GM19324 (cell line): ENCODE results near the gene PRR16.

Experiments used
- ATAC-seq: cut with Tn5 transposase; IDR thresholded peaks from one replicate; pipeline ENCODE4 v1.9.1; 2021; ENCODE audit warnings: mild to moderate bottlenecking, moderate library complexity; ENCODE audit not compliant: unreplicated experiment, low FRiP score

Gene PRR16

GRCh38 chr5:120555345-120555744, 91.2 kb downstream of the PRR16 start:
- no peak for ATAC-seq

GRCh38 chr5:120564013-120564412, 99.9 kb downstream of the PRR16 start:
- no peak for ATAC-seq

GRCh38 chr5:120567066-120567465, 103.0 kb downstream of the PRR16 start:
- ATAC-seq: no peak

- ATAC-seq: no peak
Observed at GRCh38 chr5:120567921-120568320, 103.8 kb downstream of the PRR16 start.

GRCh38 chr5:120568711-120569110, 104.6 kb downstream of the PRR16 start:
- no peak for ATAC-seq

- ATAC-seq: no peak
Observed at GRCh38 chr5:120576588-120576987, 112.5 kb downstream of the PRR16 start.

- no peak for ATAC-seq
Observed at GRCh38 chr5:120582635-120583034, 118.5 kb downstream of the PRR16 start.

GRCh38 chr5:120586646-120587045, 122.5 kb downstream of the PRR16 start:
- ATAC-seq: no peak

- no peak for ATAC-seq
Observed at GRCh38 chr5:120591911-120592310, 127.8 kb downstream of the PRR16 start.

- ATAC-seq: no peak
Observed at GRCh38 chr5:120599576-120599975, 135.5 kb downstream of the PRR16 start.

- ATAC-seq: no peak
Observed at GRCh38 chr5:120600639-120601038, 136.5 kb downstream of the PRR16 start.

- ATAC-seq: no peak
Observed at GRCh38 chr5:120602033-120602432, 137.9 kb downstream of the PRR16 start.

GRCh38 chr5:120604884-120605283, 140.8 kb downstream of the PRR16 start:
- no peak for ATAC-seq

GRCh38 chr5:120605325-120606079, 141.4 kb downstream of the PRR16 start:
- no peak for ATAC-seq

- no peak for ATAC-seq
Observed at GRCh38 chr5:120609570-120609969, 145.5 kb downstream of the PRR16 start.

GRCh38 chr5:120610145-120610544, 146.0 kb downstream of the PRR16 start:
- no peak for ATAC-seq

- no peak for ATAC-seq
Observed at GRCh38 chr5:120613729-120614128, 149.6 kb downstream of the PRR16 start.

- ATAC-seq: no peak
Observed at GRCh38 chr5:120614531-120615180, 150.6 kb downstream of the PRR16 start.

- no peak for ATAC-seq
Observed at GRCh38 chr5:120615967-120616645, 152.0 kb downstream of the PRR16 start.

GRCh38 chr5:120621339-120621738, 157.2 kb downstream of the PRR16 start:
- no peak for ATAC-seq

- no peak for ATAC-seq
Observed at GRCh38 chr5:120624021-120624563, 160.0 kb downstream of the PRR16 start.
